SK-N-SH treated with all-trans-retinoic acid at 6 μM for 48 hours (cell line): Measurements from ENCODE around the gene EN2.

Experiments
- ATAC-seq: fragments of 200-7000 bp; cut with Tn5 transposase; 3 replicates; pipeline ENCODE4 v1.9.1; 2020; ENCODE audit warnings: mild to moderate bottlenecking, moderate library complexity
- ARNTL ChIP-seq: fragments of 450-650 bp; formaldehyde crosslinking; IDR thresholded peaks from 2 replicates; pipeline ENCODE4 v1.5.0; 2020; ENCODE audit warnings: low read depth, mild to moderate bottlenecking, moderate library complexity, borderline replicate concordance
- BACH2 ChIP-seq: fragments of 250-450 bp; sonication (Bioruptor Pico); IDR thresholded peaks from 2 replicates; pipeline ENCODE4 v1.9.0; 2021; ENCODE audit warnings: mild to moderate bottlenecking, borderline replicate concordance
- CSDC2 ChIP-seq: fragments of 250-450 bp; sonication (Bioruptor Pico); IDR thresholded peaks from 2 replicates; pipeline ENCODE4 v1.5.0; 2020; ENCODE audit warnings: mild to moderate bottlenecking, moderate library complexity
- ESRRG ChIP-seq: fragments of 250-450 bp; sonication (Bioruptor Pico); IDR thresholded peaks from 2 replicates; pipeline ENCODE4 v1.6.1; 2021; ENCODE audit warnings: mild to moderate bottlenecking
- ISL1 ChIP-seq: fragments of 250-450 bp; sonication (Bioruptor Pico); IDR thresholded peaks from 2 replicates; pipeline ENCODE4 v2.1.2; 2022; ENCODE audit warnings: mild to moderate bottlenecking, moderate library complexity
- OSR1 ChIP-seq: fragments of 250-450 bp; sonication (Bioruptor Pico); IDR thresholded peaks from 2 replicates; pipeline ENCODE4 v1.8.0; 2022; ENCODE audit warnings: moderate library complexity, mild to moderate bottlenecking, inconsistent platforms
- RARB ChIP-seq: fragments of 250-450 bp; sonication (Bioruptor Pico); IDR thresholded peaks from 2 replicates; pipeline ENCODE4 v1.8.0; 2021; ENCODE audit warnings: mild to moderate bottlenecking, moderate library complexity
- SNAI2 ChIP-seq: fragments of 250-450 bp; sonication (Bioruptor Pico); IDR thresholded peaks from 2 replicates; pipeline ENCODE4 v1.5.0; 2020; ENCODE audit warnings: mild to moderate bottlenecking, moderate library complexity
- TOX ChIP-seq: fragments of 250-450 bp; sonication (Bioruptor Pico); IDR thresholded peaks from 2 replicates; pipeline ENCODE4 v1.8.0; 2021; ENCODE audit warnings: mild to moderate bottlenecking, moderate library complexity, borderline replicate concordance
- ZC3H10 ChIP-seq: fragments of 250-450 bp; sonication (Bioruptor Pico); IDR thresholded peaks from 2 replicates; pipeline ENCODE4 v1.5.1; 2021; ENCODE audit warnings: mild to moderate bottlenecking, moderate library complexity
- ZFP3 ChIP-seq: fragments of 250-450 bp; sonication (Bioruptor Pico); IDR thresholded peaks from 2 replicates; pipeline ENCODE4 v1.5.0; 2020; ENCODE audit warnings: mild to moderate bottlenecking, moderate library complexity
- ZFP30 ChIP-seq: fragments of 450-650 bp; formaldehyde crosslinking; IDR thresholded peaks from 2 replicates; pipeline ENCODE4 v1.5.0; 2022; ENCODE audit warnings: mild to moderate bottlenecking, moderate library complexity
- ZNF8 ChIP-seq: fragments of 450-650 bp; formaldehyde crosslinking; IDR thresholded peaks from 2 replicates; pipeline ENCODE4 v1.5.0; 2020; ENCODE audit warnings: mild to moderate bottlenecking, moderate library complexity
- TF ChIP-seq, protein P1 (sequence below): fragments of 250-450 bp; sonication (Bioruptor Pico); IDR thresholded peaks from 2 replicates; pipeline ENCODE4 v1.5.1; 2021; ENCODE audit warnings: mild to moderate bottlenecking, moderate library complexity
- TF ChIP-seq, protein P2 (sequence below): fragments of 250-450 bp; sonication (Bioruptor Pico); IDR thresholded peaks from 2 replicates; pipeline ENCODE4 v1.8.0; 2021; ENCODE audit warnings: low read depth, mild to moderate bottlenecking, moderate library complexity, borderline replicate concordance
- TF ChIP-seq, protein P3 (sequence below): fragments of 250-450 bp; sonication (Bioruptor Pico); IDR thresholded peaks from 2 replicates; pipeline ENCODE4 v1.5.1; 2020; ENCODE audit warnings: low read depth, mild to moderate bottlenecking, moderate library complexity
- TF ChIP-seq, protein P4 (sequence below): fragments of 250-450 bp; sonication (Bioruptor Pico); IDR thresholded peaks from 2 replicates; pipeline ENCODE4 v1.5.0; 2020; ENCODE audit warnings: mild to moderate bottlenecking, moderate library complexity

The EN2 gene

DNA sequence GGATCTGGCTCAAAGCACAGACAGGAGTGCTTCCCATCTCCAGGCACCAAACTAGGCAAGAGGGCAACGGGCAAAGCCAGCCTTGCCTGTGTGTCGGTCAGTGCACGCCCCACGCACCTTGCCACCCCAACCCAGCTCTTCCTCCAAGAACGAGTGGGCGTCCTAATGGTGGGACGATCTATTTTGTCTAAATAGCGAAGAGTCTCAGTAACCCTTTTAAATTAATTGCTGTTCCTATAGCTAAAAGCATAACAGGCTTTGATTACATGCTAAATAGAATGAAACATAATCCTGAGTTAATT lies 12.2 kb downstream of the EN2 start:
- TF ChIP-seq ZC3H10 (CRISPR knock-in tag) = no peak
- TF ChIP-seq ESRRG (CRISPR knock-in tag) = no peak
- TF ChIP-seq BACH2 (CRISPR knock-in tag) = no peak
- TF ChIP-seq ISL1 = no peak
- TF ChIP-seq CSDC2 = no peak
- TF ChIP-seq, protein P1, sequence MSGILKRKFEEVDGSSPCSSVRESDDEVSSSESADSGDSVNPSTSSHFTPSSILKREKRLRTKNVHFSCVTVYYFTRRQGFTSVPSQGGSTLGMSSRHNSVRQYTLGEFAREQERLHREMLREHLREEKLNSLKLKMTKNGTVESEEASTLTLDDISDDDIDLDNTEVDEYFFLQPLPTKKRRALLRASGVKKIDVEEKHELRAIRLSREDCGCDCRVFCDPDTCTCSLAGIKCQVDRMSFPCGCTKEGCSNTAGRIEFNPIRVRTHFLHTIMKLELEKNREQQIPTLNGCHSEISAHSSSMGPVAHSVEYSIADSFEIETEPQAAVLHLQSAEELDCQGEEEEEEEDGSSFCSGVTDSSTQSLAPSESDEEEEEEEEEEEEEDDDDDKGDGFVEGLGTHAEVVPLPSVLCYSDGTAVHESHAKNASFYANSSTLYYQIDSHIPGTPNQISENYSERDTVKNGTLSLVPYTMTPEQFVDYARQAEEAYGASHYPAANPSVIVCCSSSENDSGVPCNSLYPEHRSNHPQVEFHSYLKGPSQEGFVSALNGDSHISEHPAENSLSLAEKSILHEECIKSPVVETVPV (CRISPR knock-in tag) = no peak
- TF ChIP-seq, protein P2, sequence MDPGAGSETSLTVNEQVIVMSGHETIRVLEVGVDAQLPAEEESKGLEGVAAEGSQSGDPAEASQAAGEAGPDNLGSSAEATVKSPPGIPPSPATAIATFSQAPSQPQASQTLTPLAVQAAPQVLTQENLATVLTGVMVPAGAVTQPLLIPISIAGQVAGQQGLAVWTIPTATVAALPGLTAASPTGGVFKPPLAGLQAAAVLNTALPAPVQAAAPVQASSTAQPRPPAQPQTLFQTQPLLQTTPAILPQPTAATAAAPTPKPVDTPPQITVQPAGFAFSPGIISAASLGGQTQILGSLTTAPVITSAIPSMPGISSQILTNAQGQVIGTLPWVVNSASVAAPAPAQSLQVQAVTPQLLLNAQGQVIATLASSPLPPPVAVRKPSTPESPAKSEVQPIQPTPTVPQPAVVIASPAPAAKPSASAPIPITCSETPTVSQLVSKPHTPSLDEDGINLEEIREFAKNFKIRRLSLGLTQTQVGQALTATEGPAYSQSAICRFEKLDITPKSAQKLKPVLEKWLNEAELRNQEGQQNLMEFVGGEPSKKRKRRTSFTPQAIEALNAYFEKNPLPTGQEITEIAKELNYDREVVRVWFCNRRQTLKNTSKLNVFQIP = no peak
- no peak for TF ChIP-seq ARNTL (CRISPR knock-in tag)
- TF ChIP-seq, protein P3, sequence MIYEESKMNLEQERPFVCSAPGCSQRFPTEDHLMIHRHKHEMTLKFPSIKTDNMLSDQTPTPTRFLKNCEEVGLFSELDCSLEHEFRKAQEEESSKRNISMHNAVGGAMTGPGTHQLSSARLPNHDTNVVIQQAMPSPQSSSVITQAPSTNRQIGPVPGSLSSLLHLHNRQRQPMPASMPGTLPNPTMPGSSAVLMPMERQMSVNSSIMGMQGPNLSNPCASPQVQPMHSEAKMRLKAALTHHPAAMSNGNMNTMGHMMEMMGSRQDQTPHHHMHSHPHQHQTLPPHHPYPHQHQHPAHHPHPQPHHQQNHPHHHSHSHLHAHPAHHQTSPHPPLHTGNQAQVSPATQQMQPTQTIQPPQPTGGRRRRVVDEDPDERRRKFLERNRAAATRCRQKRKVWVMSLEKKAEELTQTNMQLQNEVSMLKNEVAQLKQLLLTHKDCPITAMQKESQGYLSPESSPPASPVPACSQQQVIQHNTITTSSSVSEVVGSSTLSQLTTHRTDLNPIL (CRISPR knock-in tag) = no peak
- ATAC-seq = no peak

DNA sequence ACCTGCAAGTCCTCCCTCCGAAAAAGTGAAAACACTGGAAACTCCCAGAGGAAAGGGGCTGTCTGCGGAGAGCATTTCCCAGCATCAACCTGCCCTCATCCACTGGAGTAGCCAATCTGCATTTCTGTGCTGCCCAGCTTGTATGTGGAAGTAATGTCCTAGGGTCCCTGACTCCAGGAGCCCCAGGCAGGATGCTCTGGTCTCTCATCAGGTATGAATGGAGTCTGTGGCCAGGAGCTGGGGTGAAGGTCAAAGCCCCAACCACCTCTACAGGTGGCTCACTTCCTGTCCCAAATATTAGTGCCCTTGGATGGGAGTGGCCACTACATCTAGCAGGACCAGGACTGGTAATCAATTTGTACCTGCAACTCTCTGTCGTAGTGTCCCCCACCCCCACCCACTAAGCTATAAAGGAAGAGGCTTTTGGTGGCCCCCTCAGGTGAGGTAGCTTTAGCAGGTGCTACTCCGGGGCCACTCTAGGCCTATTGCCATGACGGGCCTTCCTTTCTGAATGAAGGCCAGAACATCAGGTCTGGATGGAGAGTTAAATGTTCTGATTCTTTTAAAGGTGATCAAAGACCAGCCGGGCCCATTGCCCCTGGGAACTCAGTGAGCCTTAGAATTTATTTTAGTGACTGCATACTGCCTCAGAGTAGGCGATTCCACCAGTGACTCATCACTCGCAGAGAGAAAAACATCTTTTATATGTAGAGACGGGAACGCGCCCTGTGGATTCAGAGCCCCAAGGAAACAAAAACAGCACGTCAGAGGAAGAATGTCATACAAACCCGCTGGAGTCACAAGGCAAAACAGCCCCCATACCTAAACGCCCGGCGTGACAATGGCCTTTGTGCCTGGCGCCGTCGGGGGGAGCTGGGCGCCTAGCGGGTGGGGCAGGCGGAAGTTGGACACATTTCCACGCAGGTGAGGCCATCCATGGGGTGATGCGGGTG lies 13.0 kb downstream of the EN2 start:
- TF ChIP-seq SNAI2 (CRISPR knock-in tag) (no peak), ZFP3 (no peak), TOX (CRISPR knock-in tag) (no peak), ZNF8 (CRISPR knock-in tag) (no peak), ZC3H10 (CRISPR knock-in tag) (no peak), OSR1 (CRISPR knock-in tag) (no peak), ZFP30 (CRISPR knock-in tag) (no peak)
- TF ChIP-seq, protein P3 (CRISPR knock-in tag) = no peak
- TF ChIP-seq, all 23 proteins: peak for 0
- ATAC-seq = no peak

DNA sequence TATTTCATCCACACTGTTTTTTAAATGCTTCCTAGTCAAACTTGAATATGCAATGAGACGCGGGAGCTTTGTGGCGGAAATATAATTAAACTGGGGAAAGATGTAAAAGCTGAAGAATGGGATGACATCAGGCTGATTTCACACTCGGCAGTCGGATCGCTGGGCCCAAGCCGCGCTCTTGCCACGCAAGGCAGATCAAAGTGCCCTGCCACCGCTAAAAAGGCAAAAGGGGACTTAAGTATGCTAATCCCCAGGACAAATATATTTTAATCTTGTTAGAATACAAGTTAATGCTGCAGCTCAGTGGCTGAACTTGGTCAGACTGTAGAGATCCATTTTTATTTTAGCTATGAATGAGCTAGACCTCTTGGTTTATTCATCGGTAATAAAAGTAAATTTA lies 13.8 kb downstream of the EN2 start:
- TF ChIP-seq, protein P1 (CRISPR knock-in tag) = no peak
- TF ChIP-seq, protein P4, sequence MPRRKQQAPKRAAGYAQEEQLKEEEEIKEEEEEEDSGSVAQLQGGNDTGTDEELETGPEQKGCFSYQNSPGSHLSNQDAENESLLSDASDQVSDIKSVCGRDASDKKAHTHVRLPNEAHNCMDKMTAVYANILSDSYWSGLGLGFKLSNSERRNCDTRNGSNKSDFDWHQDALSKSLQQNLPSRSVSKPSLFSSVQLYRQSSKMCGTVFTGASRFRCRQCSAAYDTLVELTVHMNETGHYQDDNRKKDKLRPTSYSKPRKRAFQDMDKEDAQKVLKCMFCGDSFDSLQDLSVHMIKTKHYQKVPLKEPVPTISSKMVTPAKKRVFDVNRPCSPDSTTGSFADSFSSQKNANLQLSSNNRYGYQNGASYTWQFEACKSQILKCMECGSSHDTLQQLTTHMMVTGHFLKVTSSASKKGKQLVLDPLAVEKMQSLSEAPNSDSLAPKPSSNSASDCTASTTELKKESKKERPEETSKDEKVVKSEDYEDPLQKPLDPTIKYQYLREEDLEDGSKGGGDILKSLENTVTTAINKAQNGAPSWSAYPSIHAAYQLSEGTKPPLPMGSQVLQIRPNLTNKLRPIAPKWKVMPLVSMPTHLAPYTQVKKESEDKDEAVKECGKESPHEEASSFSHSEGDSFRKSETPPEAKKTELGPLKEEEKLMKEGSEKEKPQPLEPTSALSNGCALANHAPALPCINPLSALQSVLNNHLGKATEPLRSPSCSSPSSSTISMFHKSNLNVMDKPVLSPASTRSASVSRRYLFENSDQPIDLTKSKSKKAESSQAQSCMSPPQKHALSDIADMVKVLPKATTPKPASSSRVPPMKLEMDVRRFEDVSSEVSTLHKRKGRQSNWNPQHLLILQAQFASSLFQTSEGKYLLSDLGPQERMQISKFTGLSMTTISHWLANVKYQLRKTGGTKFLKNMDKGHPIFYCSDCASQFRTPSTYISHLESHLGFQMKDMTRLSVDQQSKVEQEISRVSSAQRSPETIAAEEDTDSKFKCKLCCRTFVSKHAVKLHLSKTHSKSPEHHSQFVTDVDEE (CRISPR knock-in tag) = no peak
- TF ChIP-seq RARB (CRISPR knock-in tag) (no peak), SNAI2 (CRISPR knock-in tag) (no peak), BACH2 (CRISPR knock-in tag) (no peak), ZFP30 (CRISPR knock-in tag) (no peak), ESRRG (CRISPR knock-in tag) (no peak)
- TF ChIP-seq, all 23 proteins: peak for 0
- ATAC-seq = no peak
